K562 (cell line): Measurements from ENCODE around the gene TTC32. TPM values are rescaled to one million over a fixed set of nuclear protein-coding genes. Genes with fewer than 3 reads are reported as not detected.

Experiments used
- CC2D1A ChIP-seq: fragments of 450-650 bp; IDR thresholded peaks from 2 replicates; pipeline ENCODE4 v1.6.1; 2017; ENCODE audit warnings: mild to moderate bottlenecking
- PRDM10 ChIP-seq: fragments of 450-650 bp; IDR thresholded peaks from 2 replicates; pipeline ENCODE4 v1.6.1; 2018; ENCODE audit not compliant: partially characterized antibody
- RAD21 ChIP-seq, 2 experiments: fragments of 250-450 bp in 1 of 2; fragments of 450-650 bp in 1 of 2; sonication (Bioruptor Pico) in 1 of 2; formaldehyde crosslinking in 1 of 2; IDR thresholded peaks in 1 of 2; conservative IDR thresholded peaks in 1 of 2; 2 replicates each; pipeline versions ENCODE4 v1.4.0 to v1.8.0; 2020 to 2022; ENCODE audit warnings: mild to moderate bottlenecking in 2 of 2, moderate library complexity in 1 of 2
- RCOR1 ChIP-seq, 2 experiments: IDR thresholded peaks; 2 replicates each; pipeline ENCODE4 v1.6.1; 2012; ENCODE audit warnings: low read depth in 2 of 2, low read length in 2 of 2, borderline replicate concordance in 1 of 2, improper control_type of control experiment in 1 of 2
- SMC3 ChIP-seq: conservative IDR thresholded peaks from 2 replicates; pipeline ENCODE4 v1.6.1; 2011; ENCODE audit warnings: low read depth, low read length, improper control_type of control experiment; ENCODE audit not compliant: insufficient read depth
- SP1 ChIP-seq: sonication (generic); formaldehyde crosslinking; IDR thresholded peaks from 2 replicates; pipeline ENCODE4 v1.8.1; 2022; ENCODE audit warnings: mild to moderate bottlenecking, missing genetic modification reagents
- TOE1 ChIP-seq, 2 experiments: fragments of 450-650 bp in 1 of 2; sonication (generic) in 1 of 2; formaldehyde crosslinking in 1 of 2; IDR thresholded peaks; 2 replicates each; pipeline versions ENCODE4 v1.7.1 to v1.8.0; 2016 to 2022; ENCODE audit warnings: borderline replicate concordance in 2 of 2, mild to moderate bottlenecking in 2 of 2, antibody characterized with exemption in 1 of 2, inconsistent platforms in 1 of 2, low read depth in 1 of 2, missing genetic modification reagents in 1 of 2, moderate library complexity in 1 of 2
- ZBTB33 ChIP-seq: sonication (generic); formaldehyde crosslinking; IDR thresholded peaks from 2 replicates; pipeline ENCODE4 v1.8.1; 2023; ENCODE audit warnings: mild to moderate bottlenecking, missing genetic modification reagents
- ZMIZ1 ChIP-seq, 2 experiments: fragments of 150-350 bp in 1 of 2; IDR thresholded peaks; 2 replicates each; pipeline ENCODE4 v1.6.1; 2012 to 2016; ENCODE audit warnings: low read depth in 2 of 2, low read length in 2 of 2, mild to moderate bottlenecking in 1 of 2, moderate library complexity in 1 of 2
- ZNF583 ChIP-seq: fragments of 250-450 bp; sonication (Bioruptor Pico); IDR thresholded peaks from 2 replicates; pipeline ENCODE4 v1.4.0; 2020
- ZNF740 ChIP-seq, 3 experiments: fragments of 200-800 bp in 1 of 3; sonication (Bioruptor generic) in 1 of 3; sonication (generic) in 1 of 3; formaldehyde crosslinking in 1 of 3; IDR thresholded peaks; 2 replicates each; pipeline versions ENCODE4 v1.6.1 to v1.8.0; 2016 to 2022; ENCODE audit warnings: mild to moderate bottlenecking in 2 of 3, missing compliant biosample characterization in 2 of 3, missing genetic modification characterization in 2 of 3, missing genetic modification reagents in 1 of 3
- polyA plus RNA-seq, 8 experiments: library from polyadenylated mRNA; depleted of rRNA in 4 of 8; stranded (reverse) in 5 of 8; unstranded in 3 of 8; fragments of >200 nt; fragmentation: Nextera tagmentation in 2 of 8; fragmentation: Illumina TruSeq in 1 of 8; extraction: Ambion mirVana in 2 of 8; extraction: Trizol in 1 of 8; gene quantifications; 2 replicates each; pipeline versions ENCODE4 v1.2.1 to v1.2.3, GENCODE V29; 2011 to 2014; ENCODE audit warnings: inconsistent platforms in 1 of 8, missing spikeins in 1 of 8
- total RNA-seq, 7 experiments: library from RNA; depleted of rRNA in 6 of 7; stranded (reverse); fragments of >200 nt in 6 of 7; fragmentation: Illumina TruSeq in 2 of 7; extraction: Trizol in 2 of 7; gene quantifications; 2 replicates each; pipeline versions ENCODE4 v1.2.1 to v1.2.3, GENCODE V29; 2011 to 2021; ENCODE audit warnings: low replicate concordance in 1 of 7

TTC32 gene
- total and polyA plus RNA-seq, 9 of the 15 experiments (the other 6 are each of a cell fraction or from before 2014, with no cell fraction given), result 27.6 to 71.4 (median 52.6) TPM

- TF ChIP-seq ZMIZ1 (IDR thresholded peaks at IDR 0.05; ENCODE audit: low read depth in 2 of 2, low read length in 2 of 2) (0 out of 4 replicates have a peak, but pooled peaks of 1 of the 2 experiments have one; percentile 36), CC2D1A (peak; percentile 85), RAD21 (CRISPR knock-in tag; conservative IDR thresholded peaks at IDR 0.05 in 1 of 2, IDR thresholded peaks at IDR 0.05 in 1 of 2) (peak; percentile 97), PRDM10 (peak; percentile 19), TOE1 (IDR thresholded peaks at IDR 0.05; ENCODE audit: borderline replicate concordance) (no peak), TOE1 (CRISPR knock-in tag; IDR thresholded peaks at IDR 0.05; ENCODE audit: borderline replicate concordance, low read depth) (0 out of 2 replicates have a peak, but pooled peaks have one; percentile 38), ZBTB33 (peak; percentile 93), SP1 (0 out of 2 replicates have a peak, but pooled peaks have one; percentile 29), RCOR1 (IDR thresholded peaks at IDR 0.05; ENCODE audit: borderline replicate concordance in 1 of 2, low read depth in 2 of 2, low read length in 2 of 2) (0 out of 4 replicates have a peak, but pooled peaks of 1 of the 2 experiments have one; percentile 7), SMC3 (peak; percentile 94), ZNF583 (no peak), ZNF740 (CRISPR knock-in tag; IDR thresholded peaks at IDR 0.05) (no peak), ZNF740 (tag; IDR thresholded peaks at IDR 0.05) (no peak)
Observed at GRCh38 chr2:19863303-19864041, 38.3 kb downstream of the TTC32 start (continued).
